ENCODE data around the gene TXNL1.

DNA sequence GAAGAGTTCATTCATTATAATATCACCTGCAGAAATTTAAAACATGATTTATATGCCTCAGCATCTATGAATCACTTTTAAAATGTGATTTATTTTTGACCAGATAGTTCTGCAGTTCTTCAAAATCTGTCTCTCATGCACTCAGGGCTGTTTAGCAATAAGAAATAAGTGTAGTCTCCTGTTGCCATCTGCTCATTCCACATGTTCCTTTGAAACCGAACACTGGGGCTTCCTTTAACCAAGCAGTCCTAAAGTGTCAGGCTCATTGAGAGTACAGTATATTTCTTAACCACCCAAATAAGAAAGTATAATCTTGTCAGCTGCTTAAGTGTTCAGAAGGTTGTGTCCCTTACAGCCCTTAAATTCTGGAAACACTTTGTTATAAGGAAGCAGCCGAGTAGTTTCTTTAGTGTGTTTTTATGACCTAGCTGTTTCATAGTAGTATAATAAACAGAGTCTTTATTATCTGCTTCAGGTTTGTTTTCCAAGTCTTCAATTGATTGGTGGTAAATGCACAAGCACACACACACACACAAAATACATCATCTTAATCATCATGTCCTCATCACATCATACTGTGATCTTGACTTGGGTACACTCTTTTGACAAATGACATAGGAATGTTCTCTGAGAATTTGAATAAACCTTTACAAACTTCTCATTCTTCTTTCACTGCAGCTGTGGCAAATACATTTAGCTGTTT lies 23.1 kb upstream of the TXNL1 start:
- TF ChIP-seq, protein P1, sequence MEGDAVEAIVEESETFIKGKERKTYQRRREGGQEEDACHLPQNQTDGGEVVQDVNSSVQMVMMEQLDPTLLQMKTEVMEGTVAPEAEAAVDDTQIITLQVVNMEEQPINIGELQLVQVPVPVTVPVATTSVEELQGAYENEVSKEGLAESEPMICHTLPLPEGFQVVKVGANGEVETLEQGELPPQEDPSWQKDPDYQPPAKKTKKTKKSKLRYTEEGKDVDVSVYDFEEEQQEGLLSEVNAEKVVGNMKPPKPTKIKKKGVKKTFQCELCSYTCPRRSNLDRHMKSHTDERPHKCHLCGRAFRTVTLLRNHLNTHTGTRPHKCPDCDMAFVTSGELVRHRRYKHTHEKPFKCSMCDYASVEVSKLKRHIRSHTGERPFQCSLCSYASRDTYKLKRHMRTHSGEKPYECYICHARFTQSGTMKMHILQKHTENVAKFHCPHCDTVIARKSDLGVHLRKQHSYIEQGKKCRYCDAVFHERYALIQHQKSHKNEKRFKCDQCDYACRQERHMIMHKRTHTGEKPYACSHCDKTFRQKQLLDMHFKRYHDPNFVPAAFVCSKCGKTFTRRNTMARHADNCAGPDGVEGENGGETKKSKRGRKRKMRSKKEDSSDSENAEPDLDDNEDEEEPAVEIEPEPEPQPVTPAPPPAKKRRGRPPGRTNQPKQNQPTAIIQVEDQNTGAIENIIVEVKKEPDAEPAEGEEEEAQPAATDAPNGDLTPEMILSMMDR (IDR thresholded peaks at IDR 0.05; ENCODE audit: insufficient read depth, low read length): no peak
- no peak for TF ChIP-seq POLR2AphosphoS5 (IDR thresholded peaks at IDR 0.05; ENCODE audit: low read depth)
- TF ChIP-seq, protein P2, sequence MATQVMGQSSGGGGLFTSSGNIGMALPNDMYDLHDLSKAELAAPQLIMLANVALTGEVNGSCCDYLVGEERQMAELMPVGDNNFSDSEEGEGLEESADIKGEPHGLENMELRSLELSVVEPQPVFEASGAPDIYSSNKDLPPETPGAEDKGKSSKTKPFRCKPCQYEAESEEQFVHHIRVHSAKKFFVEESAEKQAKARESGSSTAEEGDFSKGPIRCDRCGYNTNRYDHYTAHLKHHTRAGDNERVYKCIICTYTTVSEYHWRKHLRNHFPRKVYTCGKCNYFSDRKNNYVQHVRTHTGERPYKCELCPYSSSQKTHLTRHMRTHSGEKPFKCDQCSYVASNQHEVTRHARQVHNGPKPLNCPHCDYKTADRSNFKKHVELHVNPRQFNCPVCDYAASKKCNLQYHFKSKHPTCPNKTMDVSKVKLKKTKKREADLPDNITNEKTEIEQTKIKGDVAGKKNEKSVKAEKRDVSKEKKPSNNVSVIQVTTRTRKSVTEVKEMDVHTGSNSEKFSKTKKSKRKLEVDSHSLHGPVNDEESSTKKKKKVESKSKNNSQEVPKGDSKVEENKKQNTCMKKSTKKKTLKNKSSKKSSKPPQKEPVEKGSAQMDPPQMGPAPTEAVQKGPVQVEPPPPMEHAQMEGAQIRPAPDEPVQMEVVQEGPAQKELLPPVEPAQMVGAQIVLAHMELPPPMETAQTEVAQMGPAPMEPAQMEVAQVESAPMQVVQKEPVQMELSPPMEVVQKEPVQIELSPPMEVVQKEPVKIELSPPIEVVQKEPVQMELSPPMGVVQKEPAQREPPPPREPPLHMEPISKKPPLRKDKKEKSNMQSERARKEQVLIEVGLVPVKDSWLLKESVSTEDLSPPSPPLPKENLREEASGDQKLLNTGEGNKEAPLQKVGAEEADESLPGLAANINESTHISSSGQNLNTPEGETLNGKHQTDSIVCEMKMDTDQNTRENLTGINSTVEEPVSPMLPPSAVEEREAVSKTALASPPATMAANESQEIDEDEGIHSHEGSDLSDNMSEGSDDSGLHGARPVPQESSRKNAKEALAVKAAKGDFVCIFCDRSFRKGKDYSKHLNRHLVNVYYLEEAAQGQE (IDR thresholded peaks at IDR 0.05; ENCODE audit: insufficient replicate concordance, low read depth): no peak
- TF ChIP-seq GABPA (IDR thresholded peaks at IDR 0.05; ENCODE audit: low read depth): no peak

Measured in HL-60 (cell line).